Measurements from ENCODE around the gene SLC25A21. TPM values are rescaled to one million over a fixed set of nuclear protein-coding genes. Genes with fewer than 3 reads are reported as not detected.

Gene SLC25A21
- total and polyA plus RNA-seq, 10 donors, result 0.06 to 1.1 (median 0.22) TPM; not detected in 2

DNA sequence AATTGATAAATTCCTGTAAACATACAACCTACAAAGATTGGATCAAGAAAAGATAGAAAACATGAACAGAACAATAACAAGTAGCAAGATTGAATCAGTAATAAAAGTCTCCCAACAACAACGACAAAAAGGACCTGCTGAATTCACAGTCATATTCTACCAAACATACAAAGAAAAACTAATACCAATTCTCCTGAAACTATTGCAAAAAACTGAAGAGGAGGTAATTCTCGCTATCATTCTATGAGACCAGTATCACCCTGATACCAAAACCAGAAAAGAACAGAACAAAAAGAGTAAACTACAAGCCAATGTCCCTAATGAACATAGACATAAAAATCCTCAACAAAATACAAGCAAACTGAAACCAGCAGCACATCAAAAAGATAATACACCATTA is 14.4 kb downstream of the SLC25A21 start:
- Histone ChIP-seq H3K27me3 (replicated peaks in 1 of 7) (no peaks in the 10 kb centered on the region), H3K27ac (no peak overlapping the region), H3K36me3 (no peaks in the 10 kb centered on the region), H3K9me3 (peaks cover 0 to 28% (median 25%) of the 10 kb centered on the region in 8 donors), H3K4me3 (no peak overlapping the region), H3K4me1 (no peaks in the 10 kb centered on the region)
- DNase-seq, result no peak
- intact Hi-C loops (cut with DNase I; ENCODE audit: low total_unique reads), result no loop called here
- 71 to 86% (median 80%) methylated on average over 2 of the region's 2 CpGs for WGBS, 5 donors
- no peak for TF ChIP-seq CTCF (IDR thresholded peaks at IDR 0.05 in 8 of 11, conservative IDR thresholded peaks at IDR 0.05 in 3 of 11)
- no peak for TF ChIP-seq POLR2A (IDR thresholded peaks at IDR 0.05)
- TF ChIP-seq POLR2AphosphoS5 (IDR thresholded peaks at IDR 0.05), result no peak

GRCh38 chr14:37153483-37153882 is 18.9 kb downstream of the SLC25A21 start:
- no peak overlapping the region for H3K27ac ChIP-seq
- peaks cover 0 to 6% (median 0%) of the 10 kb centered on the region in 6 donors for H3K4me1 ChIP-seq
- no peak for DNase-seq
- 68 to 85% (median 76%) methylated on average over 5 of the region's 5 CpGs for WGBS, 5 donors
- H3K4me3 ChIP-seq, result no peak overlapping the region
- no peak for TF ChIP-seq POLR2A (IDR thresholded peaks at IDR 0.05)
- TF ChIP-seq POLR2AphosphoS5 (IDR thresholded peaks at IDR 0.05), result no peak
- no peak for TF ChIP-seq CTCF (IDR thresholded peaks at IDR 0.05 in 8 of 11, conservative IDR thresholded peaks at IDR 0.05 in 3 of 11)
- H3K27me3 ChIP-seq (replicated peaks in 1 of 7), result no peaks in the 10 kb centered on the region
- H3K36me3 ChIP-seq, result no peaks in the 10 kb centered on the region
- intact Hi-C loops (cut with DNase I; ENCODE audit: low total_unique reads), result no loop called here
- H3K9me3 ChIP-seq, result peaks cover 0 to 26% (median 23%) of the 10 kb centered on the region in 8 donors

DNA sequence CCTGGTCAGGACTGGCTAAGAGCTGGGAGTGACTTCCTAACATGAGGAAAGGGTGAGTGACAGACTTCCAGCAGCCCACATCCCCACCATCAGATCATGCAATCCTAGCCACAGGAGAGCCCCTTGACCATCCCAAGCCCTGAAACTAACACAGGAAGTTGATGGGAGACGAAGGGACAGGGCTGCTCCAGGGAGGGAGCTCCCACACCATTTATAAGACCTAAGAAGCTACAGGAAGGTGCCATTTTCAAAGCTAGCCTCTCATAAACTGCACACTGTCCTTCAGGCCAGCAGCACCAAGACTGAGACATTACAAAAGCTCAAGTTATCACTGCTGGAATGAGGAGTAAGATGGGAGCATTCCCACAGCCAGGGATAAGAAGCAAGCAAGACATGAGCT is 19.4 kb downstream of the SLC25A21 start:
- WGBS, 5 donors, result 0 to 34% (median 32%) methylated on average over 1 of the region's 1 CpG
- DNase-seq, result no peak
- intact Hi-C loops (cut with DNase I; ENCODE audit: low total_unique reads), result no loop called here
- peaks cover 0 to 26% (median 23%) of the 10 kb centered on the region in 8 donors for H3K9me3 ChIP-seq
- no peak overlapping the region for H3K4me3 ChIP-seq
- TF ChIP-seq POLR2A (IDR thresholded peaks at IDR 0.05) (no peak), POLR2AphosphoS5 (IDR thresholded peaks at IDR 0.05) (no peak), CTCF (IDR thresholded peaks at IDR 0.05 in 8 of 11, conservative IDR thresholded peaks at IDR 0.05 in 3 of 11) (no peak)
- no peak overlapping the region for H3K27ac ChIP-seq
- no peaks in the 10 kb centered on the region for H3K36me3 ChIP-seq
- H3K4me1 ChIP-seq, result peaks cover 0 to 6% (median 0%) of the 10 kb centered on the region in 6 donors
- no peaks in the 10 kb centered on the region for H3K27me3 ChIP-seq (replicated peaks in 1 of 7)

GRCh38 chr14:37150414-37150813 is 22.0 kb downstream of the SLC25A21 start:
- H3K4me3 ChIP-seq, result no peak overlapping the region
- 0 to 3% (median 1%) methylated on average over 3 of the region's 3 CpGs for WGBS, 5 donors
- H3K4me1 ChIP-seq, result peaks cover 0 to 6% (median 0%) of the 10 kb centered on the region in 6 donors
- intact Hi-C loops (cut with DNase I; ENCODE audit: low total_unique reads), result no loop called here
- no peaks in the 10 kb centered on the region for H3K27me3 ChIP-seq (replicated peaks in 1 of 7)
- DNase-seq, result no peak
- no peaks in the 10 kb centered on the region for H3K36me3 ChIP-seq
- H3K27ac ChIP-seq, result no peak overlapping the region
- peaks cover 0 to 19% (median 12%) of the 10 kb centered on the region in 8 donors for H3K9me3 ChIP-seq
- TF ChIP-seq CTCF (IDR thresholded peaks at IDR 0.05 in 8 of 11, conservative IDR thresholded peaks at IDR 0.05 in 3 of 11) (peak in 6 of 11 experiments; percentile 22 to 56 (median 50)), POLR2AphosphoS5 (IDR thresholded peaks at IDR 0.05) (no peak)
